ENCODE measurements around the gene CTSD.

Gene CTSD

DNA sequence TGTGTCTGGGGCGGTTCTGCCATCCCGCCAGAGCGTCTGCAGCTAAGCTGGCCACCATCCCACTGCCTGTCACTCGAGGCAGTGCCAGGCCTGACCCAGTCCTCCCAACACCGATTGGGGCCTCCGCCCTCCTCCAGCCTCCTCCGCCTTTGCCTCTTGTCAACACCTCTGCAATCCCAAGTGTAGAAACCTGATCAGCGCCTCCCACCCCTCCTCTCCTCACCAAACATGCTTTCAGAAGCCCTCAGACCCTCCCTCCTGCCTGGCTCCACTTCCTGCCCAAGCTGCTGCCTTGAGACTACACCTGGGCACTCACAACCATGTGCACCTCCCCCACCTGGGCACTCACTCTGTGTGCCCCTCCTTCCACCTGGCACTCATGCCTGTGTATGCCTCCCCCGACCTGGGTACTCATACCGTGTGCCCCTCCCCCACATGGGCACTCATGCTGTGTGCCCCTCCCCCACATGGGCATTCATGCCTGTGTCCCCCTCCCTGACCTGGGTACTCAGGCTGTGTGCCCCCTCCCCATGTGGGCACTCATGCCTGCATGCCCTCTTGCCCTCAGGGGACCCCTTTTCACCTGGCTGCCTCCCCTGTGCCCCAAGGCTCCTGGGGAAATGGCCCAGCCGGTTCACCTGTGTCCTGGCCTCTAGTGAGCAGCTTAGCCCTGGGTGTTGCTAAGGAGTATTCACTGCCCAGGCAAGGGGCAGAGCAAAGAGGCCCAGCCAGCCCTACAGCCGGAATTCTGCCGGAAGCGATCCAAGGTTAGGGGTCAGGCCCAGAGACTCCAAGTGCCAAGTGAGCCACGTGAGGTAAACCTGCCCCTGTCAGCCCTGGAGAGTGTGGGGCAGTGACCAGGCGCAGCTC lies 7.8 kb downstream of the CTSD start:
- Mint-ChIP-seq H3K4me3 (peak overlapping the region; percentile 39 to 90), H3K27ac (peak overlapping the region; percentile 9 to 21), H3K4me1 (peaks cover 79% of the 10 kb centered on the region), H3K9me3 (no peaks in the 10 kb centered on the region), H3K27me3 (peaks cover under 1% of the 10 kb centered on the region)
- ATAC-seq (no peak), DNase-seq (no peak)

DNA sequence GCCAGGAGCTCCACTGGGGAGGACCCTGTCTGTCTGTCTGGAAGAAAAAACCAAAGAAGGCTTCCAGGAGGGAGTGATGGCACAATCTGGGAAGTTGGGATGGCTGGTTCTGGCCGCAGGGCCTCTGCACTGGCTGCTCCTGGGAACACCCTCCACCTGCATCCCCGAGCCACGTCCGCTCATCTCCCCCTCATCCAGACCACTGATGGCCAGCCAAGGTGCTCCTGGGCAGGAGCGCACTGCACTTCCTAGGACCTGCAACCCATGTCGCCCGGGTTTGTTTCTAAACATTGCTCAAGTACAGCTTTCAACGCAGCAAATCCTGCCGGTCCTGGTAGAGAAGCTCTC lies 8.4 kb downstream of the CTSD start:
- Mint-ChIP-seq H3K4me1 (peaks cover 80% of the 10 kb centered on the region), H3K27me3 (peaks cover 6% of the 10 kb centered on the region), H3K9me3 (no peaks in the 10 kb centered on the region), H3K27ac (no peak overlapping the region), H3K4me3 (peak overlapping the region; percentile 4 to 90)
- DNase-seq = no peak
- ATAC-seq = no peak

DNA sequence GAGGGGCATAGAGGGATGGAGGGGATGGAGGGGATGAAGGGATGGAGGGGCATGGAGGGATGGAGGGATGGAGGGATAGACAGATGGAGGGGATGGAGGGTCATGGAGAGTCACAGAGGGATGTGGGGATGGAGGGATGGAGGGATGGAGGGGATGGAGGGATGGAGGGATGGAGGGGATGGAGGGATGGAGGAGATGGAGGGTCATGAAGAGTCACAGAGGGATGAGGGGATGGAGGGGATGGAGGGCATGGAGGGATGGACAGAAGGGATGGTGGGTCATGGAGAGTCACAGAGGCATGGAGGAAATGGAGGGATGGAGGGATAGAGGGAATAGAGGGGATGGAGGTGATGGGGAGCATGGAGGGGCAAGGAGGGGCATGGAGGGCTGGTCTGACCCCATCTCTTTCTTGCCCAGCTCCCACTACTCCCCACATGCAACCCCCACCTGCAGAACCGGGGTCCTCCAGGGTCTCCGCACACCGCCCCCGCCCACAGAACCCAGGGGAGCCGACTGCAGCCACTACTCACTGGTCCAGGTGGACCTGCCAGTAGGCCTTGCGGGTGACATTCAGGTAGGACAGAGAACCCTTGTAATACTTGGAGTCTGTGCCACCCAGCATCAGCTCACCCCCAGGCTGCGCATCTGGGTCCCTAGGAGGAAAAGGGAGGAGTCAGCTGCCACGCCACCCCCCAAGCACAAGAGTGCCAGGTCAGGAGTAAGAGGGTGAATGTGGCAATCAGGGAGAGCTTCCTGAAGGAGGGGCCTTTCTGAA lies 9.2 kb downstream of the CTSD start:
- H3K27me3 Mint-ChIP-seq = peaks cover 14% of the 10 kb centered on the region
- no peak for DNase-seq
- peak overlapping the region in 1 of 2 donors; percentile 43 for H3K27ac Mint-ChIP-seq
- peaks cover 80% of the 10 kb centered on the region for H3K4me1 Mint-ChIP-seq
- H3K4me3 Mint-ChIP-seq = peak overlapping the region in 1 of 2 donors; percentile 35
- ATAC-seq = no peak
- H3K9me3 Mint-ChIP-seq = no peaks in the 10 kb centered on the region

DNA sequence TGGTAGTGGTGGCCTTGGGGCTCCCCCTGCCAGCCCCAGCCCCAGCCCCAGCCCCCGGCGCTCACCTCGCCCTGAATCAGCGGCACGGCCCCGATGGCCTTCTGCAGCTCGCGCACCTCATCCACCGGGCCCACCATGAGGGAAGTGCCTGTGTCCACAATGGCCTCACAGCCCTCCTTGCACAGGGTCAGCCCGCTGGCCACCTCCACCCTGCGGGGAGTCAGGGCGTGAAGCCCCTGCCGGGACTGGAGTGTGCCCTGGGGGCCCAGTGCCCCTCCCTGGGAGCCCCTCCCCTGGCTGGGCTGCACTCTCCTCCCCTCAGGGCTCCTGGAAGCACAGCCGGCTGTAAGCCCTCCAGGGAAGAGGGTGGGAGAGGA lies 9.8 kb downstream of the CTSD start:
- no peak for DNase-seq
- Mint-ChIP-seq H3K4me3 (no peak overlapping the region), H3K27ac (no peak overlapping the region), H3K4me1 (peaks cover 78% of the 10 kb centered on the region), H3K9me3 (no peaks in the 10 kb centered on the region), H3K27me3 (peaks cover 19% of the 10 kb centered on the region)
- no peak for ATAC-seq

DNA sequence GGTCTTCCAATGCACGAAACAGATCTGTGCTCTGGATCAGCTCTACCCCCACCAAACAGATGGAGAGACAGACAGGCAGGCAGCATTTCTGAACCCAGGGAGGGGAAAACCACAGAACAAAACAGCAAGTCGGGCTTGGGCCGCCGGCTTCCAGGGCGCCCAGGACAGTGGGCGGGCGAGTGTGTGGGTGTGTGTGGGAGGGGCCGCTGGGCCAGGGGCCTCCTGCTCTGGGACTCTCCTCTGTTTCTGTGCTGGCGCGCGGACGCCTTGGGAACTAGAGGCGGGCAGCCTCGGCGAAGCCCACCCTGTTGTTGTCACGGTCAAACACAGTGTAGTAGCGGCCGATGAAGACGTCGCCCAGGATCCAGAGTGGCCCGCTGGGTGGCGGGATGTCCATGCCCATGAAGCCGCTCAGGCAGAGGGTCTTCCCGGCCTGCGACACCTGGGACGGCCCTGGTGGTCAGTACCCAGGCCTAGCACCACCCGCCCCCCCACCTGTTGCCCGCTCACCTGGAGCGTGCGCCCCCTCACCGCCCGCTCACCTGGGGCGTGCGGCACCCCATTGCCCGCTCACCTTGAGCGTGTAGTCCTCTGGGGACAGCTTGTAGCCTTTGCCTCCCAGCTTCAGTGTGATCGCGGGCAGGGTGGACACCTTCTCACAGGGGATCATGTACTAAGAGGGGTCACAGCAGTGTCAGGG lies 10.3 kb downstream of the CTSD start:
- ATAC-seq (no peak), DNase-seq (no peak)
- Mint-ChIP-seq H3K27ac (peak overlapping the region in 1 of 2 donors; percentile 63), H3K9me3 (no peaks in the 10 kb centered on the region), H3K27me3 (peaks cover 19% of the 10 kb centered on the region), H3K4me1 (peaks cover 72% of the 10 kb centered on the region), H3K4me3 (peak overlapping the region in 1 of 2 donors; percentile 32)

DNA sequence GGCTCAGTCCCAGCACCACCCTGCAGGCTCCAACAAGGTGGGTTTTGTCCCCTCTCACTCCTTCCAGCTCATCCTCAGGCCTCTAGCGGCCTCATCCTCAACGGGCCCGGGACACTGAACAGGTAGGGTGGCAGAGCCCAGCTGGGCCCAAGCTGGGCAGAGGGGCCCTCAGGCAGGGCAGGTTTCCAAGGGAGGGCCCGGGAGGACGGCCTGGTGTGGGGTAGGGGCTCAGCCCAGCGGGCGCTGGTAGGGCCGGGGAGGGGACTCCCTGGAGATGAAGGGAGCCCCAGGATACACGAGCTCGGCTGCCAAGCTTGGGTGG lies 10.9 kb downstream of the CTSD start:
- H3K4me3 Mint-ChIP-seq = peak overlapping the region in 1 of 2 donors; percentile 32

DNA sequence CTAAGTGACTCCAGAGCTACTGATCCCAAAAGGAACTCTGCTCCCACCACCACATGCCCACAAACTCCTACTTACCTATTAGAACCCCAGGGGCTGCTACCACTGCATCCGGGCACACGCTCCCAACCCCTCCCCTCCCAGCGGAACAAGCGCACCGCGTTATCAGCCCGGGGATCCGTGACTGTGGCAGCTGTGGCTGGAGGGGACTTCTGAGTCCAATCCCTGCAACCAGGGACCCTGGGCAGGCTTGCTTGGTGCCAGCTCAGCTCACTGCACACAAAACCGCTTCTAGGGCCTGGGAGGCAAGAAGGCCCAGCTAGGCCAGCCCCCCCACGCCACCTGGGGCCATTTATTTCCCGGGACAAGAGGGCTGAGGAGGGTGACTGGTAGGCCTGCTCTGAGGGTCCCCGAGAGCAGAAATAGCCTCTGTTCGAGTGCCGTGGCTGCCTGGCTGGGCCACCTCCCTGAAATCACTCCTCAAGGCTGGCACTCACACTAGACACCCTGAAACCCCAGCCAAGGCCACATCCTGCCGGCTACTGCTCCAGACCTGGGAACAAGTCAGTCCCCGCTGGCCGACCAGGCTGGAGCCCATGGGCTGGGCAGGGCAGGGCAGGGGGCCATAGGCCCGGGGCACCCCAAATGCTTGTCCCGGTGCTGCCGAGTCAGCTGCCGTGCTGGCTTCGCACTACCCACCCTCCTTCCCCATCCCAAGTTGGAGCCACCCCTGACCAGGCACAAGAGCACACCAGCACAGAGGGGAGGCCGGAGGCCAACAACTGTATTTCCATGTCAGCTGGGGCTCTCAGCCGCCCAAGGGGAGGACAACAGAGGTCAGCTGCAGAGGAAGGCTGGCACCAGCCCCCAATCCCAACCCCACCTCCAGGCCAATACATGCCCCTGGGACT lies 11.5 kb downstream of the CTSD start:
- DNase-seq (no peak), ATAC-seq (no peak)
- H3K4me1 Mint-ChIP-seq = peaks cover 61% of the 10 kb centered on the region
- no peak overlapping the region for H3K4me3 Mint-ChIP-seq
- no peaks in the 10 kb centered on the region for H3K9me3 Mint-ChIP-seq
- no peak overlapping the region for H3K27ac Mint-ChIP-seq
- peaks cover 19% of the 10 kb centered on the region for H3K27me3 Mint-ChIP-seq

More for the DNA sequence above, 10.9 kb downstream of the CTSD start:
- Mint-ChIP-seq H3K4me1 (peaks cover 67% of the 10 kb centered on the region), H3K9me3 (no peaks in the 10 kb centered on the region), H3K27ac (peak overlapping the region in 1 of 2 donors; percentile 63), H3K27me3 (peaks cover 19% of the 10 kb centered on the region)
- ATAC-seq (no peak), DNase-seq (no peak)

DNA sequence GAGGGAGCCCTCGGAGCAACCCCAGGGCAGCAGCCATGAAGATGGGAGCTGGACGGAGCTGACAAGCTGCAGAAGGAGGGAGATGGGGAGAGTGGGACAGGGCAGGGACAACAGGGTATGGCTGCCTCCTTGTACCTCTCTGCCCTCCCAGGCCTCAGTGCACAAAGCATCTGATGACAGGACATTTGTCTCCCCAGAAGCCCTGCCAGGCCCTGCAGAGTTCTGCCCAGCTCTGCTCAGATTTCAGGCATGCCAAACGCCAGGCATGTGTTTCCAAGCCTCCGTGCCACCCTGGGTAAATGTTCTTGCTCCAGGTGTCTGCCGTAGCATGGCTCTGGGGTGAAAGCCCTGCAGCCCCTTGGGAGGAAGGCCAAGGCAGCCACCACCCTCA lies 12.2 kb downstream of the CTSD start:
- no peak overlapping the region for H3K27ac Mint-ChIP-seq
- peaks cover 54% of the 10 kb centered on the region for H3K4me1 Mint-ChIP-seq
- peaks cover 19% of the 10 kb centered on the region for H3K27me3 Mint-ChIP-seq
- H3K4me3 Mint-ChIP-seq = no peak overlapping the region
- DNase-seq (no peak), ATAC-seq (no peak)
- no peaks in the 10 kb centered on the region for H3K9me3 Mint-ChIP-seq

DNA sequence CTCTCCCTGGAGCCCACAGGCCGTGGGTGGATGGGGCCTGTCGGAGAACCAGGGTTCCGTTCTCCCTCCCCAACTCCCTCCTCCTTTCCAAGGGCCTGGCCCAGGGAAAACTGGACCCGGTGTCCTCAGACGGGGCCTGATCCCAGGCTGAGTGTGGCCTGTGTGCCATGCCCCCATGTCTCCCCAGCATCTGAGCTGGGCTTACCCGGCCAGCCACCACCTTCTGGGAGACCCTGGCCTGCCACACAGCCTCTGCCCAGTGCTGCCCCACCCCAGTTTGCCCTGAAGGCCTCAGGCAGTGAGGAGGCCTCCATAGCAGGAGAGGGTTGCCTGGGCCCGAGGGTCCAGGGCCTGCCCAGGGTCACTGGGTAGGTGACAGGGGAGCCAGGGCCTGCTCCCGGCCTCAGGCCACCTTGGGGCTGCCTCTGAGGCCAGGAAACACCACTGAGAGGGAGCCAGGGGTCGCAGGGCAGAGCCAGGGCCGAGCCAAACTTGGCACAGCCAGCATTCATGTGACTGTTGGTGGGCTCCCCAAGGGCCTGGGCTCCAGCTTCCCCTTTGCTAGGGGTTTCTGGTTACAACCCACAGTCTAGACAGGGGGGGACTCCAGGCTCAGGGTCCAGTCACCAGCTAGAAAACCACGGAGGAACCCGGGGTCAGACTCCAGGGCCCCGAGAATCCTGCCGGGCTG lies 12.7 kb downstream of the CTSD start:
- ATAC-seq (no peak), DNase-seq (no peak)
- H3K4me3 Mint-ChIP-seq = no peak overlapping the region
- H3K4me1 Mint-ChIP-seq = peaks cover 48% of the 10 kb centered on the region
- H3K27me3 Mint-ChIP-seq = peaks cover 19% of the 10 kb centered on the region
- H3K9me3 Mint-ChIP-seq = peaks cover 3 to 5% of the 10 kb centered on the region in 2 donors
- H3K27ac Mint-ChIP-seq = peak overlapping the region in 1 of 2 donors; percentile 35

DNA sequence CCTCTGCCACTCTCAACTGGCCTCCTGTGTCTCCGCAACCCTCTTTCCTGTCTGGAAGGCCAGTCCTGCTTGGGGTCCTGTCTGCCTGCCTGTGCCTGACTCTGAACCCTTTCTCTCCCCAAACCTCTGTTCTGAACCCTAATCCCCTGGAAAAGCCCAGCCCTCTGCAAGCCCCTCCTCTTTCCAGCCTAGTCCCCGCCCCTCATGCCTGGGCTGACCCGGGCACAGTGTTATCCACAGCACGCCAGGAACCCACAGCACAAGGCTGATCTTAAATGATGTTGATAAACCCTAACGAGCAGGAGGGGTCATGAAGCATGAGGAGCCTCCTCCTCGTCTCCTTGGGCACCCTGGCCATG lies 13.3 kb downstream of the CTSD start, which contains the start of gene IFITM10:
TSS of gene IFITM10 (minus strand) at position 115 of the 359 bp plus-strand sequence. CDS start 153 bp downstream, outside the sequence.
- Mint-ChIP-seq H3K4me3 (peak within 1 kb of the TSS; percentile 38 to 43), H3K9me3 (peaks cover 5 to 8% of the 10 kb centered on the region in 2 donors), H3K4me1 (peaks cover 43% of the 10 kb centered on the region), H3K27me3 (peaks cover 19% of the 10 kb centered on the region), H3K27ac (peak within 1 kb of the TSS in 1 of 2 donors; percentile 35)
- DNase-seq (no peak), ATAC-seq (no peak)

DNA sequence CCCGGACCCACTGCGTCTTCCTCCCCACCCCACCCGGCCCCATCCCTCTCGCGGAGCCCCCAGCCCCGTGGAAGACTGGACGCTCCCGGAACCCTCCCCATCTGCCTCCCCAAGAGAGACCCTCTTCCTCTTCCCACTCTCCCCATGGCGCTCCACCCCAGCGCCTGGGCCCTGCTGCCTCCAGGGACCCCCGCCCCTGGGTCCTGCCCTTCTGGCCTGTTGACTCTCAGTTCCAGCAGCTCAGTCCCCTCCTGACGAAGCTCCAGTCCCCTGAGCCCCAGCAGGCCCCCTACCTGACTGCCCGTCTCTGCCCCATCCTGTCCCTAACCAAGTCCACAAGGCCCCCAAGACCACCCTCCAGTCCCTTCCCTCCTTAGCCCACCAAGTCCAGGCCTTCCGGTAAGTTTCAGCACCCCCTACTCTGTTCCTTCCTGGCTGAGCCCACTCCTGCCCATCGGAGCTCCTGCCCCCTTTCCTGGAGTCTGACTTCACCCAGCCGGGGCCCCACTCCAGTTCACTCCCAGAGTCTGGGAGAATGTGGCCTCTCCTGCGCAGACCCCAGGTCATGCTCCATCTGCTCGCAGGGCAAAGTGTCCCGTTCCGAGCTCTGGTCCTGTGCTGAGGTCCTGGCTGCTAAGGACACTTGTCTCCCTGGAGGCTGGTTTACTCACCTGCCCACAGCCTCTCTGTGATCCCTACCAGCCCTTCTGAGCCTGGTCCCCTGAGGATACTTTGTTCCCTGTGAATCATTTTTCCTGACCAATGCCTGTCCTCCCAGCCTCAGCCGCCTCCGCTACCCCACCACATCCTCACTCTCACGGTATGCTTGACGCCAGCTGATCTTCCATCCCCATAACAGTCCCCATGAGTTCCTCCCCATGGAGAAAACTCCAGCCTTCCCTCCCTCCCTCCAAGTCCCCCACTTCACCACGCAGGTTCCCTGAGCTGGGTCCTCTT lies 14.1 kb downstream of the CTSD start:
- Mint-ChIP-seq H3K4me3 (peak overlapping the region; percentile 38 to 43), H3K27me3 (peaks cover 19% of the 10 kb centered on the region), H3K9me3 (peaks cover 5 to 8% of the 10 kb centered on the region in 2 donors), H3K4me1 (peaks cover 35% of the 10 kb centered on the region), H3K27ac (no peak overlapping the region)
- DNase-seq = no peak
- peak; percentile 2 for ATAC-seq

DNA sequence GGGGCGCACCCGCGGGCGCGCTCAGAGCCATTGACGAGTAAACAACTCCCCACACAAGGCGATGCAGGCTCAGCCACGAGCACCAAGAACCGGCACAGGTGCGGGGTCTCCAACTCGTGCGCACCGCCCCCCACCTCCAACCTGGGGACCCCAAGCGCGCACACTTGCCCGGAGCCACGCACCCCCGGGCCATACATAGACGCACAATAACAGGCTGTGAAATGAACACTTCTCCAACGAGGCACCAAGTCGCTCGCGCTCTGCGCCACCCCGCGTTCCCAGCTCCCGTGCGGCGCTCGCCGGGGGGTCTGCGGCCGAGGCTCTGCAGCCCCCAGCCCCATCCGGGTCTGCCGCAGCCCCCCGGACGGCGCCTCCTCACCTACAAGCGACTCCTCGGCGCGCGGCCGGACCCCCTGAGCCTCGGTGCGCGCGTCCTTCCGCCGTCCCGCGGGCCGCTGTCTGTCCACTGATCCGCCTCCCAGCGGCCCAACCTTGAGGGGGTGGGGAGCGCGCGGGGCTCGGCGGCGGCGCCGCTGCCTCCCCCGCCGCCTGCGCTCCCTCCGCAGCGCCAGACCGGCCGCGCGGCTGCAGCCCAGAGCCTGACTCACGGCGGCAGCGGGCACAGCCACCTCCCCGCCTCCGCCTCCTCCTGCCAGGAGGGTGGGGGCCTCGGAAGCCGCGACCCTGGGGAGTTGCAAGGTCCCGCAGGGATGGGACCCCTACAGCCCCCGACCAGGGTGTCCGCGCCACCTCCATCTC lies 14.9 kb downstream of the CTSD start:
- ATAC-seq = peak; percentile 26

More for the DNA sequence above, 14.9 kb downstream of the CTSD start:
- Mint-ChIP-seq H3K27ac (no peak overlapping the region), H3K4me1 (peaks cover 31% of the 10 kb centered on the region), H3K27me3 (peaks cover 19% of the 10 kb centered on the region), H3K4me3 (peak overlapping the region; percentile 43 to 56), H3K9me3 (peaks cover 5 to 8% of the 10 kb centered on the region in 2 donors)
- DNase-seq = no peak
